SK-N-MC (cell line): ENCODE data around the gene SIRPG.

Experiments used
- EZH2 ChIP-seq: fragments of 200-600 bp; sonication (generic); IDR thresholded peaks from one replicate; pipeline ENCODE4 v1.6.1; 2017; ENCODE audit warnings: antibody characterized with exemption
- FOXP2 ChIP-seq: optimal IDR thresholded peaks from 2 replicates; pipeline ENCODE3; 2011; ENCODE audit warnings: mild to moderate bottlenecking, moderate library complexity; ENCODE audit not compliant: insufficient read depth; ENCODE audit errors: extremely low read length, control extremely low read depth
- POLR2AphosphoS5 ChIP-seq: IDR thresholded peaks from 2 replicates; pipeline ENCODE4 v1.6.1; 2012; ENCODE audit warnings: mild to moderate bottlenecking, low read depth, low read length, borderline replicate concordance

DNA sequence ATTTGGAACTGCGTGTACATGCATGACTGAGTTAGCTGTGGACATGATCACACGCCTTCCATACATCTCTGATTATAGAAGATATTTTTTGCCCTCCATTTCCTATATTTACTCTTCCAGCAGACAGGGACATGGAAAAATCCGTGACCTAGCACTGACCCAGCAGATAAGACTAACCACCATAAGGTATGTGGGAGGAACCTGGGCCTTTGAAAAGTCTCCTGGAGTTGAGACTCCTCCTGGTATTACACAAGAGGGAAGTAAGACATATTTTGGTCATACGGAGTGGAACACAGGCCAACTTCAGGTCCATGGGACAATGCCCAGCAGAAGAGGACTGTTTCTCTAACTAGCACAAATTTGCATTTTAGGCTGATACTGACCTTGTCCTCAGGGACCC lies 24.0 kb downstream of the SIRPG start:
- TF ChIP-seq POLR2AphosphoS5 (no peak), EZH2 (no peak), FOXP2 (no peak)
